Mesenchymal stem cell (in vitro differentiated cells and primary cell): ENCODE results near the gene SORCS3.
A peak's percentile ranks its signal among the peaks of the same experiment; 100 is the strongest.

Experiments
- DNase-seq: peaks from one replicate; pipeline ENCODE4 v3.0.0-alpha.2; 2013
- H2AFZ ChIP-seq: one replicate; pipeline ENCODE4 v1.6.1; 2013; ENCODE audit warnings: low read depth, mild to moderate bottlenecking, control low read depth, inconsistent platforms, low read length, moderate library complexity
- H2AK5ac ChIP-seq: 2 replicates; pipeline ENCODE4 v1.6.1; 2013; ENCODE audit warnings: low read length, moderate library complexity, mild to moderate bottlenecking, inconsistent platforms; ENCODE audit not compliant: severe bottlenecking
- H2BK120ac ChIP-seq: one replicate; pipeline ENCODE4 v1.6.1; 2013; ENCODE audit warnings: low read depth, mild to moderate bottlenecking, inconsistent platforms, low read length, moderate library complexity
- H2BK12ac ChIP-seq, 2 experiments: one replicate each; pipeline ENCODE4 v1.6.1; 2013; ENCODE audit warnings: inconsistent platforms in 2 of 2, low read length in 2 of 2, mild to moderate bottlenecking in 2 of 2, moderate library complexity in 2 of 2, control low read depth in 1 of 2
- H2BK15ac ChIP-seq: one replicate; pipeline ENCODE4 v1.6.1; 2013; ENCODE audit warnings: mild to moderate bottlenecking, low read depth, inconsistent platforms; ENCODE audit not compliant: poor library complexity, severe bottlenecking
- H2BK5ac ChIP-seq: 2 replicates; pipeline ENCODE4 v1.6.1; 2013; ENCODE audit warnings: low read depth, mild to moderate bottlenecking, low read length, control low read depth, inconsistent platforms; ENCODE audit not compliant: poor library complexity, severe bottlenecking
- H3K14ac ChIP-seq, 2 experiments: one replicate each; pipeline ENCODE4 v1.6.1; 2013; ENCODE audit warnings: inconsistent platforms in 2 of 2, low read length in 2 of 2, control low read depth in 1 of 2, mild to moderate bottlenecking in 1 of 2, moderate library complexity in 1 of 2
- H3K18ac ChIP-seq, 2 experiments: one replicate each; pipeline ENCODE4 v1.6.1; 2013; ENCODE audit warnings: inconsistent platforms in 2 of 2, low read length in 2 of 2, control low read depth in 1 of 2, low read depth in 1 of 2, mild to moderate bottlenecking in 1 of 2
- H3K23ac ChIP-seq, 2 experiments: one replicate each; pipeline ENCODE4 v1.6.1; 2013; ENCODE audit warnings: inconsistent platforms in 2 of 2, low read length in 2 of 2, mild to moderate bottlenecking in 2 of 2, moderate library complexity in 2 of 2, control low read depth in 1 of 2
- H3K27ac ChIP-seq: 2 replicates; pipeline ENCODE4 v1.5.1; 2013; ENCODE audit warnings: mild to moderate bottlenecking, moderate library complexity, low read length, control low read depth, inconsistent platforms; ENCODE audit not compliant: poor library complexity, severe bottlenecking
- H3K27me3 ChIP-seq, 2 experiments: 2 replicates each; pipeline versions ENCODE4 v1.6.1 to v1.7.0; 2013; ENCODE audit warnings: low read length in 2 of 2, mild to moderate bottlenecking in 2 of 2, moderate library complexity in 2 of 2, control low read depth in 1 of 2, inconsistent platforms in 1 of 2; ENCODE audit not compliant: control insufficient read depth in 1 of 2, insufficient read depth in 1 of 2
- H3K36me3 ChIP-seq, 2 experiments: 2 replicates each; pipeline versions ENCODE4 v1.6.1 to v1.7.0; 2013; ENCODE audit warnings: low read length in 2 of 2, control low read depth in 1 of 2, inconsistent platforms in 1 of 2, low read depth in 1 of 2, mild to moderate bottlenecking in 1 of 2; ENCODE audit not compliant: insufficient read depth in 2 of 2, control insufficient read depth in 1 of 2
- H3K4ac ChIP-seq, 2 experiments: one replicate each; pipeline ENCODE4 v1.6.1; 2013; ENCODE audit warnings: inconsistent platforms in 2 of 2, low read length in 2 of 2, mild to moderate bottlenecking in 2 of 2, moderate library complexity in 2 of 2, control low read depth in 1 of 2, low read depth in 1 of 2
- H3K4me1 ChIP-seq: 2 replicates; pipeline ENCODE4 v1.6.1; 2013; ENCODE audit warnings: low read depth, low read length, control low read depth; ENCODE audit not compliant: control insufficient read depth, insufficient read depth
- H3K4me2 ChIP-seq: 2 replicates; pipeline ENCODE4 v1.6.1; 2013; ENCODE audit warnings: low read length, mild to moderate bottlenecking, inconsistent platforms; ENCODE audit not compliant: poor library complexity, severe bottlenecking
- H3K4me3 ChIP-seq, 2 experiments: 2 replicates each; pipeline versions ENCODE4 v1.5.1 to v1.7.0; 2013; ENCODE audit warnings: low read length in 2 of 2, mild to moderate bottlenecking in 2 of 2, control low read depth in 1 of 2, low read depth in 1 of 2; ENCODE audit not compliant: insufficient read depth in 1 of 2
- H3K79me1 ChIP-seq: replicated peaks from 2 replicates; pipeline ENCODE4 v1.6.1; 2013; ENCODE audit warnings: mild to moderate bottlenecking, control low read depth, low read length, inconsistent platforms; ENCODE audit not compliant: poor library complexity, severe bottlenecking
- H3K9ac ChIP-seq: 2 replicates; pipeline ENCODE4 v1.7.0; 2013; ENCODE audit warnings: mild to moderate bottlenecking, low read length, moderate library complexity
- H3K9me3 ChIP-seq: 2 replicates; pipeline ENCODE4 v1.7.0; 2013; ENCODE audit warnings: mild to moderate bottlenecking, low read length; ENCODE audit not compliant: control insufficient read depth
- H4K8ac ChIP-seq: one replicate; pipeline ENCODE4 v1.6.1; 2013; ENCODE audit warnings: inconsistent platforms, mild to moderate bottlenecking, low read length, moderate library complexity
- H4K91ac ChIP-seq: one replicate; pipeline ENCODE4 v1.6.1; 2013; ENCODE audit warnings: mild to moderate bottlenecking, low read length, inconsistent platforms
- WGBS: methylation state at CpG from one replicate; pipeline ENCODE4 v1.1.7; 2013; ENCODE audit warnings: mixed read lengths; 5-methylcytosine and 5-hydroxymethylcytosine counted together

The SORCS3 gene

GRCh38 chr10:104641937-104642657 lies 1.0 kb downstream of the SORCS3 start:
- WGBS, result under 1% methylated on average over 41 of the region's 47 CpGs
- H3K4me3 ChIP-seq, result peak overlapping the region in 1 of 2 experiments; percentile 47
- H3K36me3 ChIP-seq, result peaks cover 0 to 3% of the 10 kb centered on the region in 2 experiments
- H3K9ac ChIP-seq, result no peak overlapping the region
- H3K27me3 ChIP-seq, result peaks cover 60 to 81% of the 10 kb centered on the region in 2 experiments
- H3K4ac ChIP-seq, result no peak overlapping the region
- H3K4me2 ChIP-seq, result no peak overlapping the region
- H4K8ac ChIP-seq, result no peak overlapping the region
- H2BK5ac ChIP-seq, result no peak overlapping the region
- no peak overlapping the region for H2AK5ac ChIP-seq
- no peak overlapping the region for H3K27ac ChIP-seq
- DNase-seq, result no peak
- H2BK120ac ChIP-seq, result no peak overlapping the region
- H3K23ac ChIP-seq, result no peak overlapping the region
- H3K79me1 ChIP-seq, result no peaks in the 10 kb centered on the region
- H3K9me3 ChIP-seq, result no peaks in the 10 kb centered on the region
- H2BK15ac ChIP-seq, result no peak overlapping the region
- H2AFZ ChIP-seq, result no peak overlapping the region
- H4K91ac ChIP-seq, result no peak overlapping the region
- no peak overlapping the region for H3K14ac ChIP-seq
- no peak overlapping the region for H2BK12ac ChIP-seq
- no peak overlapping the region for H3K18ac ChIP-seq
- peaks cover 7% of the 10 kb centered on the region for H3K4me1 ChIP-seq

- H2BK120ac ChIP-seq, result no peak overlapping the region
- no peak overlapping the region for H3K9ac ChIP-seq
- H3K4me2 ChIP-seq, result no peak overlapping the region
- 12% methylated on average over 43 of the region's 43 CpGs for WGBS
- H3K4me1 ChIP-seq, result peaks cover 7% of the 10 kb centered on the region
- no peak overlapping the region for H3K18ac ChIP-seq
- H3K4ac ChIP-seq, result no peak overlapping the region
- no peak overlapping the region for H3K27ac ChIP-seq
- H3K4me3 ChIP-seq, result peak overlapping the region in 1 of 2 experiments; percentile 47
- H2BK12ac ChIP-seq, result no peak overlapping the region
- no peak overlapping the region for H2AFZ ChIP-seq
- H2BK5ac ChIP-seq, result no peak overlapping the region
- no peak for DNase-seq
- no peak overlapping the region for H4K8ac ChIP-seq
- no peaks in the 10 kb centered on the region for H3K9me3 ChIP-seq
- H3K27me3 ChIP-seq, result peaks cover 58 to 81% of the 10 kb centered on the region in 2 experiments
- H3K14ac ChIP-seq, result no peak overlapping the region
- H2BK15ac ChIP-seq, result no peak overlapping the region
- H3K36me3 ChIP-seq, result peaks cover 0 to 3% of the 10 kb centered on the region in 2 experiments
- H2AK5ac ChIP-seq, result no peak overlapping the region
- H3K79me1 ChIP-seq, result no peaks in the 10 kb centered on the region
- no peak overlapping the region for H3K23ac ChIP-seq
- no peak overlapping the region for H4K91ac ChIP-seq
Observed at GRCh38 chr10:104642658-104643302, 1.7 kb downstream of the SORCS3 start.

GRCh38 chr10:104643303-104643663 lies 2.2 kb downstream of the SORCS3 start:
- Histone ChIP-seq H3K4me1 (peaks cover 7% of the 10 kb centered on the region), H2AK5ac (no peak overlapping the region), H3K18ac (no peak overlapping the region), H3K23ac (no peak overlapping the region), H2BK15ac (no peak overlapping the region), H3K79me1 (no peaks in the 10 kb centered on the region), H3K27ac (no peak overlapping the region), H4K91ac (no peak overlapping the region), H3K9me3 (no peaks in the 10 kb centered on the region), H3K14ac (no peak overlapping the region), H3K27me3 (peaks cover 53 to 79% of the 10 kb centered on the region in 2 experiments), H4K8ac (no peak overlapping the region), H3K9ac (no peak overlapping the region), H3K4ac (no peak overlapping the region), H2BK12ac (no peak overlapping the region), H2BK120ac (no peak overlapping the region), H3K4me2 (no peak overlapping the region), H3K36me3 (peaks cover 0 to 3% of the 10 kb centered on the region in 2 experiments), H2AFZ (no peak overlapping the region), H2BK5ac (no peak overlapping the region), H3K4me3 (no peak overlapping the region)
- 92% methylated on average over 11 of the region's 11 CpGs for whole genome bisulfite sequencing
- no peak for DNase-seq

- H3K23ac ChIP-seq, result no peak overlapping the region
- no peak overlapping the region for H3K4me3 ChIP-seq
- H2BK120ac ChIP-seq, result no peak overlapping the region
- WGBS, result 72% methylated on average over 1 of the region's 1 CpG
- no peak overlapping the region for H3K18ac ChIP-seq
- no peak overlapping the region for H2AK5ac ChIP-seq
- no peak overlapping the region for H2BK12ac ChIP-seq
- H3K27ac ChIP-seq, result no peak overlapping the region
- peaks cover 28 to 57% of the 10 kb centered on the region in 2 experiments for H3K27me3 ChIP-seq
- no peak overlapping the region for H3K4ac ChIP-seq
- no peak for DNase-seq
- no peak overlapping the region for H2AFZ ChIP-seq
- no peak overlapping the region for H2BK15ac ChIP-seq
- H3K4me2 ChIP-seq, result no peak overlapping the region
- no peak overlapping the region for H2BK5ac ChIP-seq
- no peak overlapping the region for H3K9ac ChIP-seq
- H4K8ac ChIP-seq, result no peak overlapping the region
- no peaks in the 10 kb centered on the region for H3K36me3 ChIP-seq
- H3K14ac ChIP-seq, result no peak overlapping the region
- no peaks in the 10 kb centered on the region for H3K4me1 ChIP-seq
- H3K79me1 ChIP-seq, result no peaks in the 10 kb centered on the region
- H4K91ac ChIP-seq, result no peak overlapping the region
- H3K9me3 ChIP-seq, result no peaks in the 10 kb centered on the region
Observed at GRCh38 chr10:104646146-104646545, 5.1 kb downstream of the SORCS3 start.
